Breast epithelium (tissue), 3 donors: ENCODE measurements around the gene DOCK11.

Source experiments
- CTCF ChIP-seq, 3 donors: fragments of 450-650 bp; IDR thresholded peaks; one replicate each; pipeline ENCODE4 v1.5.1; 2016 to 2017; ENCODE audit warnings: antibody characterized with exemption in 3 of 3, mild to moderate bottlenecking in 3 of 3, moderate library complexity in 3 of 3
- POLR2A ChIP-seq: fragments of 450-650 bp; IDR thresholded peaks from one replicate; pipeline ENCODE4 v1.6.1; 2016; ENCODE audit warnings: antibody characterized with exemption, mild to moderate bottlenecking, moderate library complexity

- TF ChIP-seq CTCF (IDR thresholded peaks at IDR 0.05) (no peak), POLR2A (no peak)
Measured at GRCh38 chrX:118734909-118735308, 239.3 kb downstream of the DOCK11 start.
